IMR-90 (cell line): ENCODE results near the gene ROBO1.

Experiments used
- BHLHE40 ChIP-seq: fragments of 150-350 bp; IDR thresholded peaks from 2 replicates; pipeline ENCODE4 v1.6.1; 2016; ENCODE audit warnings: mild to moderate bottlenecking, low read depth, low read length
- CEBPB ChIP-seq: IDR thresholded peaks from 2 replicates; pipeline ENCODE4 v1.6.1; 2012; ENCODE audit warnings: low read depth, low read length, improper control_type of control experiment
- CHD1 ChIP-seq: IDR thresholded peaks from 2 replicates; pipeline ENCODE4 v1.6.1; 2012; ENCODE audit warnings: low read depth, low read length, improper control_type of control experiment
- MAZ ChIP-seq: IDR thresholded peaks from 2 replicates; pipeline ENCODE4 v1.6.1; 2012; ENCODE audit warnings: low read depth, mild to moderate bottlenecking, low read length, improper control_type of control experiment, moderate library complexity, borderline replicate concordance
- MXI1 ChIP-seq: IDR thresholded peaks from 2 replicates; pipeline ENCODE4 v1.6.1; 2012; ENCODE audit warnings: low read depth, mild to moderate bottlenecking, low read length, moderate library complexity, borderline replicate concordance
- POLR2A ChIP-seq: IDR thresholded peaks from 2 replicates; pipeline ENCODE4 v1.6.1; 2012; ENCODE audit warnings: mild to moderate bottlenecking, low read depth, low read length
- RAD21 ChIP-seq: IDR thresholded peaks from 2 replicates; pipeline ENCODE4 v1.6.1; 2012; ENCODE audit warnings: low read length, improper control_type of control experiment
- RFX5 ChIP-seq: IDR thresholded peaks from 2 replicates; pipeline ENCODE4 v1.8.0; 2012; ENCODE audit warnings: low read depth, mild to moderate bottlenecking, low read length, moderate library complexity
- SMC3 ChIP-seq: fragments of 150-350 bp; IDR thresholded peaks from 2 replicates; pipeline ENCODE4 v1.6.1; 2016; ENCODE audit warnings: low read depth, mild to moderate bottlenecking, antibody characterized with exemption, low read length, moderate library complexity
- TF ChIP-seq, protein P1 (sequence below): conservative IDR thresholded peaks from 2 replicates; pipeline ENCODE4 v1.5.1; 2012; ENCODE audit warnings: mild to moderate bottlenecking, low read depth, low read length, improper control_type of control experiment
- TF ChIP-seq, protein P2 (sequence below): fragments of 150-350 bp; IDR thresholded peaks from 2 replicates; pipeline ENCODE4 v1.6.1; 2017; ENCODE audit warnings: mild to moderate bottlenecking, antibody characterized with exemption, low read length, low read depth

DNA sequence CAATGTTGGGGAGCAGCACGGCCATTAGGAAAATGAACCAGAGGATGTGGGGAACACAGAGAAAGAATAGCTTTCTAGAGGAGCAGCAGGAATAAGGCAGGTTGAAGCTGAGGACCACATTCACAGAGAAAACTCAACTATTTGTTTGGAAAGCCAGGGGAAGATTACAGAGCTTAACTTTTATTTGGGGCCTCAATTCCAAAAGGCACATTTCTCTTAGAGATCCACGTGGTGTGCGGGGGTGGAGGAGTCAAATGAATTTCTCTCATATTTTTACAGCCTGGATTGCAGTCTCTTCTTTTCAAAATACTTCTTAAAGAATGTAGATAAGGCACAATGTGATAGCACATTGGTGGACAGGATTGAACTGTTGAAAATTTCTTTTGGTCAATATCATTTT lies 253.7 kb downstream of the ROBO1 start:
- TF ChIP-seq, protein P1, sequence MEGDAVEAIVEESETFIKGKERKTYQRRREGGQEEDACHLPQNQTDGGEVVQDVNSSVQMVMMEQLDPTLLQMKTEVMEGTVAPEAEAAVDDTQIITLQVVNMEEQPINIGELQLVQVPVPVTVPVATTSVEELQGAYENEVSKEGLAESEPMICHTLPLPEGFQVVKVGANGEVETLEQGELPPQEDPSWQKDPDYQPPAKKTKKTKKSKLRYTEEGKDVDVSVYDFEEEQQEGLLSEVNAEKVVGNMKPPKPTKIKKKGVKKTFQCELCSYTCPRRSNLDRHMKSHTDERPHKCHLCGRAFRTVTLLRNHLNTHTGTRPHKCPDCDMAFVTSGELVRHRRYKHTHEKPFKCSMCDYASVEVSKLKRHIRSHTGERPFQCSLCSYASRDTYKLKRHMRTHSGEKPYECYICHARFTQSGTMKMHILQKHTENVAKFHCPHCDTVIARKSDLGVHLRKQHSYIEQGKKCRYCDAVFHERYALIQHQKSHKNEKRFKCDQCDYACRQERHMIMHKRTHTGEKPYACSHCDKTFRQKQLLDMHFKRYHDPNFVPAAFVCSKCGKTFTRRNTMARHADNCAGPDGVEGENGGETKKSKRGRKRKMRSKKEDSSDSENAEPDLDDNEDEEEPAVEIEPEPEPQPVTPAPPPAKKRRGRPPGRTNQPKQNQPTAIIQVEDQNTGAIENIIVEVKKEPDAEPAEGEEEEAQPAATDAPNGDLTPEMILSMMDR, result no peak
- TF ChIP-seq SMC3 (no peak), MAZ (no peak), RAD21 (no peak), BHLHE40 (no peak), POLR2A (no peak), MXI1 (no peak), CHD1 (no peak), RFX5 (no peak), CEBPB (no peak)
- TF ChIP-seq, protein P2, sequence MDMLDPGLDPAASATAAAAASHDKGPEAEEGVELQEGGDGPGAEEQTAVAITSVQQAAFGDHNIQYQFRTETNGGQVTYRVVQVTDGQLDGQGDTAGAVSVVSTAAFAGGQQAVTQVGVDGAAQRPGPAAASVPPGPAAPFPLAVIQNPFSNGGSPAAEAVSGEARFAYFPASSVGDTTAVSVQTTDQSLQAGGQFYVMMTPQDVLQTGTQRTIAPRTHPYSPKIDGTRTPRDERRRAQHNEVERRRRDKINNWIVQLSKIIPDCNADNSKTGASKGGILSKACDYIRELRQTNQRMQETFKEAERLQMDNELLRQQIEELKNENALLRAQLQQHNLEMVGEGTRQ, result no peak
